GM12892 (cell line): ENCODE data around the gene IMP3. TPM values are rescaled to one million over a fixed set of nuclear protein-coding genes. Genes with fewer than 3 reads are reported as not detected.
"Not testable (repeated sequence)": the region's sequence is repeated elsewhere in the genome, so short reads cannot be mapped to it uniquely, and the experiment has no call there.

Experiments used
- DNase-seq: peaks from one replicate; pipeline ENCODE4 v3.0.0; 2011; ENCODE audit not compliant: insufficient read length
- FAIRE-seq: peaks from 2 replicates; lab custom pipeline; 2011; peaks lifted over from hg19 to GRCh38; lab: Jason Lieb, UNC
- POLR2A ChIP-seq: IDR thresholded peaks from 2 replicates; pipeline ENCODE4 v1.6.1; 2011; ENCODE audit warnings: low read depth, low read length, control low read depth
- POLR2AphosphoS5 ChIP-seq: IDR thresholded peaks from 2 replicates; pipeline ENCODE4 v1.6.1; 2011; ENCODE audit warnings: low read depth, low read length, control low read depth
- TAF1 ChIP-seq: IDR thresholded peaks from 2 replicates; pipeline ENCODE4 v1.6.1; 2011; ENCODE audit warnings: low read depth, mild to moderate bottlenecking, control low read depth, low read length, borderline replicate concordance
- polyA plus RNA-seq: library from polyadenylated mRNA; unstranded; fragments of >200 nt; gene quantifications from one replicate; pipeline ENCODE4 v1.2.1, GENCODE V29; 2012; ENCODE audit warnings: missing spikeins, inconsistent platforms; ENCODE audit not compliant: missing spikeins

IMP3 gene
- 54.8 TPM for polyA plus RNA-seq

- TF ChIP-seq POLR2AphosphoS5 (peak; percentile 99), TAF1 (peak; percentile 91), POLR2A (peak; percentile 99)
- peak; percentile 90 for FAIRE-seq
- peak; percentile 97 for DNase-seq
These were observed at the start of gene IMP3 for GRCh38 chr15:75639709-75640482. Gene IMP3 (minus strand): TSS chr15:75640224. CDS start chr15:75640168, 56 bp downstream.

- FAIRE-seq: not testable (repeated sequence)
These were observed 49.4 kb upstream of the IMP3 start for GRCh38 chr15:75689429-75689828.

GRCh38 chr15:75688831-75689230 lies 48.8 kb upstream of the IMP3 start:
- FAIRE-seq (no peak), DNase-seq (no peak)
- TF ChIP-seq TAF1 (no peak), POLR2A (no peak), POLR2AphosphoS5 (no peak)

More at GRCh38 chr15:75689429-75689828, 49.4 kb upstream of the IMP3 start:
- DNase-seq: not testable (repeated sequence)

GRCh38 chr15:75688278-75688557 lies 48.2 kb upstream of the IMP3 start:
- FAIRE-seq: no peak
- TF ChIP-seq POLR2AphosphoS5 (no peak), TAF1 (no peak), POLR2A (no peak)
- no peak for DNase-seq

- DNase-seq (no peak), FAIRE-seq (no peak)
- TF ChIP-seq POLR2A: no peak
- TF ChIP-seq POLR2AphosphoS5: no peak
- TF ChIP-seq TAF1: no peak
These were observed 47.7 kb upstream of the IMP3 start for GRCh38 chr15:75687486-75688277.

GRCh38 chr15:75686212-75686642 lies 46.2 kb upstream of the IMP3 start:
- DNase-seq (peak; percentile 75), FAIRE-seq (peak; percentile 94)

- TF ChIP-seq TAF1 (no peak), POLR2AphosphoS5 (no peak), POLR2A (no peak)
- FAIRE-seq: no peak
- DNase-seq: no peak
These were observed 45.2 kb upstream of the IMP3 start for GRCh38 chr15:75685195-75685594.

GRCh38 chr15:75684648-75685047 lies 44.6 kb upstream of the IMP3 start:
- FAIRE-seq: no peak
- no peak for DNase-seq
- no peak for TF ChIP-seq TAF1
- TF ChIP-seq POLR2AphosphoS5: no peak
- TF ChIP-seq POLR2A: no peak

- DNase-seq (peak; percentile 89), FAIRE-seq (peak; percentile 91)
These were observed 43.8 kb upstream of the IMP3 start for GRCh38 chr15:75683646-75684312.

GRCh38 chr15:75682181-75683135 lies 42.4 kb upstream of the IMP3 start:
- TF ChIP-seq POLR2A: no peak
- TF ChIP-seq POLR2AphosphoS5: no peak
- no peak for TF ChIP-seq TAF1
- FAIRE-seq (no peak), DNase-seq (no peak)
